GM19452 (cell line): ENCODE measurements around the gene HILPDA.
"Not testable (repeated sequence)": the region's sequence is repeated elsewhere in the genome, so short reads cannot be mapped to it uniquely, and the experiment has no call there.

Experiments
- ATAC-seq: cut with Tn5 transposase; IDR thresholded peaks from one replicate; pipeline ENCODE4 v1.9.1; 2021; ENCODE audit not compliant: unreplicated experiment

Gene HILPDA

DNA sequence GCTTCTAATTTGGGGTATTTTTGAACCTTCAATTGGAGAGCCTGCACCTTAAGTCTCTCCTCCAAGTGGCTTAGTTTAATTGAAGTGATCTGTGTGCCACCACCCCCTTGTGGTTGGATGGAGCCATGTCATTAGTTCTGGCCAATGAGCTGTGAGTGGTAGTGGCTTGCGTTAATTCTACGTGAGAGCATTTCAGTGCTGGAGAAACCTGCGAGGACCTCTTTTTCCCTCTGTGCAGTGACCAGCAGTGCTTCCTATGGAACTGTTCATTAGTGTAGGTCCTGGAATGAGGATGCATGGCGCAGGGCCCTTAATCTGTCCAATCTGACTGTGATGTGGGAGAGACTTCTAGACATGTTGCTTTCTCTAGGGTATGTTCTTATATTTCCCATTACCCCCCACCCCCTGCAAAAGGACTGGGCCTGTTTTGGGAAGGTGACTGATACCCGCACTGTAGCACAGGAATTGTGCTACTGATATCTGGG is 3.8 kb downstream of the HILPDA start:
- ATAC-seq = peak; percentile 47

DNA sequence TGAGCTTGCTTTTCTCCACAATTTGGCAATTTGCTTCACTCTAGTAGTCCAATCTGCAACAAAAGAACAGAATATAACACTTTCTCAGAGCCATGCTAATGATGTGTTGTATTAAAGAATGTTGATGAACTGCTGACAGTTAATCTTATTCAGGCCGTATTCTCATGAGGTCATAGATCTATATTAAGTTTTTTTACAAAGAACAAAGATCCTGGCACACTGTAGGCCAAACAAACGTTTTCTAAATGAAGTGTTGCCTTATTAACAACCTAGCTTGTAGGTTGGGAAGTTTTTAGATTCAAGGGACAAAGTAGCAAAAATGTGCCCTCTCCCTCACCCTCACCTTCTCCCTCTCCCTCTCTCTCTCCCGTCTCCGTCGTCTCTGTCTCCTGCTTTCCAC is 6.8 kb downstream of the HILPDA start:
- ATAC-seq = no peak

GRCh38 chr7:128463345-128463744 is 7.7 kb downstream of the HILPDA start:
- not testable (repeated sequence) for ATAC-seq

- ATAC-seq = not testable (repeated sequence)
Measured at GRCh38 chr7:128463933-128464332, 8.3 kb downstream of the HILPDA start.

DNA sequence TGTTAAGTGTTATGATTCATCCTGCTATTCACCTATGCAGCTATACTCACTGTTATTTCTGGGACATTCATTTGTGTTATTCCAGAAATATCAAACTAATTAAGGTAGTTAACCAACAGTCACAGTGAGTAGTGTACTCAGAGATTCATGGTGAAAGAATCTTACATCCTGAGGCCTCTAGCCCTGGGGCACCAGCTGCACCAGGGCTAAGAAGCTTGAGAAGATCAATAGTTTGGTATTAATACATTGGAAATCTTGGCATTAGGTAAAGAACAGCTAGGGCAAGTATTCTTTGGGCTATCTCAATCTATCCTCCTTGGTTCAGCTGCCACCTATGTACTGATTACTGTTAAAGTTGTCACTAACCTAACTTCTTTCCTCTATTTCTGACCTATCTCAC is 11.2 kb downstream of the HILPDA start:
- ATAC-seq = not testable (repeated sequence)

GRCh38 chr7:128476402-128477335 is 21.0 kb downstream of the HILPDA start, which contains the start of gene METTL2B:
Gene METTL2B, plus strand, starts transcription at chr7:128476748. Its CDS starts 18 bp downstream, at chr7:128476766.
- peak; percentile 90 for ATAC-seq

DNA sequence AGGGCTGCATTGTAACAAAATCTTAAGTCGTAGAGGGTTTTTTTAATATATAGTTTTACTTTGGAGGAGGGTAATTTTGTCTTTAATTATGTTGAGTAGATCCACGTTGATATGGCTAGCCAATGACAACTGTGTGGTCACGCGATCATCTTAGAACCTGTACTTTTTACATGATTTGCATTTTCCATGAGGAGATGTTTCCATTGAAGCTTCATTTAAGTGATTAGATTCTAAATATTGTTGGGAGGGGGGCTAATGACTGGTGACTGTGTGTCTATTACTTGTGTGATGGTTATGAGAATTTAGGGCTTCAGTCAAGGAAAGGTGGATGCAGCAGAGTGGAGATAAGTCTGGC is 21.6 kb downstream of the HILPDA start:
- ATAC-seq = not testable (repeated sequence)

DNA sequence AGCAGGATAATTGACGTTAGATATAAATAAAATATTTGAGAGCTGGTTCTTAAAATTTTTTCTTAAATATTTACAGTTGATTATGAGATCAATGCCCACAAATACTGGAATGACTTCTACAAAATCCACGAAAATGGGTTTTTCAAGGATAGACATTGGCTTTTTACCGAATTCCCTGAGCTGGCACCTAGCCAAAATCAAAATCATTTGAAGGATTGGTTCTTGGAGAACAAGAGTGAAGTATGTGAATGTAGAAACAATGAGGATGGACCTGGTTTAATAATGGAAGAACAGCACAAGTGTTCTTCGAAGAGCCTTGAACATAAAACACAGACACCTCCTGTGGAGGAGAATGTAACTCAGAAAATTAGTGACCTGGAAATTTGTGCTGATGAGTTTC is 23.4 kb downstream of the HILPDA start:
- ATAC-seq = not testable (repeated sequence)

DNA sequence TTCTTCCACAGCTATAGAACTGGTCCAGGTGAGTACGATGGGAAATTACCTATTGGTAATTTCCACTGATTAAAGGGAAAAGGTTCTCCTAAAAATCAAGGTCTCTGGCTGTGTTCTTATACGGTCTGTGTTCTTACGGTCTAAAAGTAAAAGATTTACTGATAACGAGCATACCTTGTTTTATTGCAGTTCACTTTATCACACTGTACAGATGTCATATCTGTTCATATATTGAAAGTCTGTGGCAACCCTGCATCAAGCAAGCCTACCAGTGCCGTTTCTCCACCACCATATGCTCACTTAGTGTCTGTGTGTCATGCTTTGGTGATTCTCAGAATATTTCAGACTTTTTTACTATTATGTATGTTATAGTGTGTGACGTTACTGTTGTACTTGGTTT is 32.5 kb downstream of the HILPDA start:
- ATAC-seq = not testable (repeated sequence)

GRCh38 chr7:128497405-128497804 is 41.7 kb downstream of the HILPDA start:
- no peak for ATAC-seq

- ATAC-seq = not testable (repeated sequence)
Measured at GRCh38 chr7:128505416-128505815, 49.7 kb downstream of the HILPDA start.

DNA sequence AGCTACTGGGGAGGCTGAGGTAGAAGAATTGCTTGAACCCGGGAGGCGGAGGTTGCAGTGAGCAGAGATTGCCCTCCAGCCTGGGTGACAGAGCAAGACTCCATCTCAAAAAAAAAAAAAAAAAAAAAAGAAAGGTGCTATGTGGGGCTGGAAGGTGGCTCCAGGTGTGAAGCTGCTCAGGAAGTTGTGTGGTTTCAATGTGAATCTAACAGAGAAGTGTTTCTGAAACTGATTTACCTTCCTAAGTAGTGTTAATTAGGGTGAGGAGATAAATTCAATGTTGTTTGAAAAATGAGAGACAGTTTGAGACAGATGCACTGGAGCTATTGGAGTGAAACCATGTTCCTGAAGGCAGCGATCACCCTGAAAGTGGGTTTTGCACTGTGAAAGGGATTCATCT is 51.1 kb downstream of the HILPDA start:
- peak; percentile 59 for ATAC-seq

- ATAC-seq = peak; percentile 50
Measured at GRCh38 chr7:128507321-128507993, 51.8 kb downstream of the HILPDA start.
